Measurements from ENCODE around the gene ADAMTS15. TPM values are rescaled to one million over a fixed set of nuclear protein-coding genes. Genes with fewer than 3 reads are reported as not detected.
A peak's percentile ranks its signal among the peaks of the same experiment; 100 is the strongest.

The ADAMTS15 gene
- total RNA-seq, 4 donors from 2014 or later: 1.6 to 8.2 (median 2.4) TPM

DNA sequence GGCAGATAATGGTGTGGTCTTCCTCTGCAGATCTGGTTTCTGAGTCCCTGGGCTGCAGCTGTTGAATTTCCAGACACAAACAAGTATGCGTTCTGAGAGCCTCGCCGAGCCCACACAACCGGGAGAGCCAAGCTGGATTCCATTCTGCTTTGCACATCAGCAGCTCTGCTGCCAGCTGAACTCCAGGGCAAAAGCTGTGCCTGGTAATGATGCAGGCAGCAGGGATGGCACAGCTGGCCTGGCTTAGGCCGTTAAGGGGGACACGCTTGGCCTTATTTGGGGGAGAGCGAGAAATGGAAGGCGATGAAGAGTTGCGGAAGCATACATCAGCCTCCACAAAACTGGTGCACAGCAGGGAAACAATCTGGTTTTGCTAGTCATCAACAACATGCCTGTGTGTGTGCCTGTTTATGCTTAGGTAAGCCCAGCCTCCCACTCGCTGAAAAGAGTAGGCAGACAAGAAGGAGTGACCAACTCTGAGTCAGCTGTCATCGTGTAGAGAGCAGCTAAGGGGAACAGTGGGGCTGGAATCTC, 45.1 kb upstream of the ADAMTS15 start:
- no peaks in the 10 kb centered on the region for H3K9me3 ChIP-seq
- DNase-seq: peak; percentile 44
- TF ChIP-seq, protein P1, sequence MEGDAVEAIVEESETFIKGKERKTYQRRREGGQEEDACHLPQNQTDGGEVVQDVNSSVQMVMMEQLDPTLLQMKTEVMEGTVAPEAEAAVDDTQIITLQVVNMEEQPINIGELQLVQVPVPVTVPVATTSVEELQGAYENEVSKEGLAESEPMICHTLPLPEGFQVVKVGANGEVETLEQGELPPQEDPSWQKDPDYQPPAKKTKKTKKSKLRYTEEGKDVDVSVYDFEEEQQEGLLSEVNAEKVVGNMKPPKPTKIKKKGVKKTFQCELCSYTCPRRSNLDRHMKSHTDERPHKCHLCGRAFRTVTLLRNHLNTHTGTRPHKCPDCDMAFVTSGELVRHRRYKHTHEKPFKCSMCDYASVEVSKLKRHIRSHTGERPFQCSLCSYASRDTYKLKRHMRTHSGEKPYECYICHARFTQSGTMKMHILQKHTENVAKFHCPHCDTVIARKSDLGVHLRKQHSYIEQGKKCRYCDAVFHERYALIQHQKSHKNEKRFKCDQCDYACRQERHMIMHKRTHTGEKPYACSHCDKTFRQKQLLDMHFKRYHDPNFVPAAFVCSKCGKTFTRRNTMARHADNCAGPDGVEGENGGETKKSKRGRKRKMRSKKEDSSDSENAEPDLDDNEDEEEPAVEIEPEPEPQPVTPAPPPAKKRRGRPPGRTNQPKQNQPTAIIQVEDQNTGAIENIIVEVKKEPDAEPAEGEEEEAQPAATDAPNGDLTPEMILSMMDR (IDR thresholded peaks at IDR 0.05): no peak
- TF ChIP-seq EP300 (IDR thresholded peaks at IDR 0.05; ENCODE audit: low read depth) (peak; percentile 37), POLR2A (IDR thresholded peaks at IDR 0.05) (no peak), POLR2AphosphoS5 (IDR thresholded peaks at IDR 0.05) (peak; percentile 59 to 73 (median 69))
- no peaks in the 10 kb centered on the region for H3K27me3 ChIP-seq
- no peaks in the 10 kb centered on the region for H3K36me3 ChIP-seq
- intact Hi-C loops (cut with DNase I; ENCODE audit: low total_unique reads): no loop called here
- peaks cover 9 to 37% (median 19%) of the 10 kb centered on the region in 4 donors for H3K4me1 ChIP-seq
- in situ Hi-C loops (cut with MboI; ENCODE audit: low pct_ligation_motif_present in 1 of 4, low pct_unique_long_range_greater_than_20kb in 1 of 4, low sequenced_read_pairs in 3 of 4): loop anchor here in 1 of 4 donors (25.0 kb wide), 1 partner anchor 191 kb away; no protein-coding TSS in a partner anchor
- no peak overlapping the region for H3K4me3 ChIP-seq
- 64% methylated on average over 11 of the region's 11 CpGs; no CpG with 5 or more reads in 1 of the 2 donors for WGBS, 2 donors (ENCODE audit: low coverage in 1 of 2)
- H3K27ac ChIP-seq: peak overlapping the region; percentile 48 to 84 (median 75)

DNA sequence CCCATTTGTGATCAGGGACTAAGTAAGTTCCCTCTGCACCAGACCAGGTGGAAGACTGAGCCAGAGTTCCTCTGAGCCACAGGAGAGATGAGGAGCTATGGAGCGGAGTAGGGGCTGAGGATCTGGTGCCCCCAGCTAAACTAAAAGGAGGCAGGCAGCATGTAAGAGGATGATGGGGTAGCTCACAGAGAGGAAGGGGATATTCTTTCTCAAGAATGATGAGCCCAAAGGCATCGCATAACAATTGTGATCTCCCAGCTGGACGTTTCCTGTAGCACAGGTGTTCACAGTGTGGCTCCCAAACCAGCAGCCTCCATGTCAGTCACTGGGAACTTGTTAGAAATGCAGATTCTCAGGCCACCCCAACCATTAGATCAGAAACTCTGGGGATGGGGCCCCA, 44.5 kb upstream of the ADAMTS15 start:
- Histone ChIP-seq H3K4me3 (no peak overlapping the region), H3K36me3 (no peaks in the 10 kb centered on the region), H3K9me3 (no peaks in the 10 kb centered on the region), H3K27me3 (no peaks in the 10 kb centered on the region), H3K4me1 (peaks cover 9 to 39% (median 22%) of the 10 kb centered on the region in 4 donors), H3K27ac (peak overlapping the region; percentile 48 to 84 (median 75))
- TF ChIP-seq, protein P1 (IDR thresholded peaks at IDR 0.05): no peak
- no peak for TF ChIP-seq EP300 (IDR thresholded peaks at IDR 0.05; ENCODE audit: low read depth)
- no peak for TF ChIP-seq POLR2AphosphoS5 (IDR thresholded peaks at IDR 0.05)
- no peak for TF ChIP-seq POLR2A (IDR thresholded peaks at IDR 0.05)
- intact Hi-C loops (cut with DNase I; ENCODE audit: low total_unique reads) (no loop called here), in situ Hi-C loops (cut with MboI; ENCODE audit: low pct_ligation_motif_present in 1 of 4, low pct_unique_long_range_greater_than_20kb in 1 of 4, low sequenced_read_pairs in 3 of 4) (loop anchor here in 1 of 4 donors (25.0 kb wide), 1 partner anchor 192 kb away; no protein-coding TSS in a partner anchor)
- no peak for DNase-seq
- WGBS, 2 donors (ENCODE audit: low coverage in 1 of 2): 81 to 92% methylated on average over 3 of the region's 3 CpGs

DNA sequence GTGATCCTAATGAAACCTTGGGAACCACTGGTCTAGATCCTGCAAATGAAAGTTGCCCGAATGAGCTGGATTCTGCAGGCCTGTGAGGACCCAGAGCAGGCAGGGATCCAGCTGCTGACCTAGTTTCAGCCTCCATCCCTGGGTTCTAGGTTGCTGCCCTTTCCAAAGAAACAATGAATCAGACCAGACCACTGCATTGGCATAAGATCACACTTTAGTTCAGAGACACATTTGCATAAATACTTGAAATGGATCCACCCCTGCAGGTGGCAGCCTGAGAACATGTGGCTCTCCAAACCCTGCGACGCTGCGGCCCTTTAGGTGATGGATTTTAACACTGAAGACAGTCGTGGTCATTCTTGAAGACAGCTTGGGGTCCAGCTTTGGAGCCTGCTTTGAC, 43.7 kb upstream of the ADAMTS15 start:
- Histone ChIP-seq H3K9me3 (no peaks in the 10 kb centered on the region), H3K27me3 (no peaks in the 10 kb centered on the region), H3K27ac (peak overlapping the region in 3 of 4 donors; percentile 73 to 84 (median 77)), H3K4me3 (no peak overlapping the region), H3K4me1 (peaks cover 9 to 39% (median 23%) of the 10 kb centered on the region in 4 donors), H3K36me3 (no peaks in the 10 kb centered on the region)
- no peak for DNase-seq
- intact Hi-C loops (cut with DNase I; ENCODE audit: low total_unique reads): no loop called here
- in situ Hi-C loops (cut with MboI; ENCODE audit: low pct_ligation_motif_present in 1 of 4, low pct_unique_long_range_greater_than_20kb in 1 of 4, low sequenced_read_pairs in 3 of 4): loop anchor here in 1 of 4 donors (25.0 kb wide), 1 partner anchor 192 kb away; no protein-coding TSS in a partner anchor
- TF ChIP-seq EP300 (IDR thresholded peaks at IDR 0.05; ENCODE audit: low read depth) (no peak), POLR2AphosphoS5 (IDR thresholded peaks at IDR 0.05) (no peak)
- TF ChIP-seq, protein P1 (IDR thresholded peaks at IDR 0.05): no peak
- WGBS, 2 donors (ENCODE audit: low coverage in 1 of 2): 94% methylated on average over 5 of the region's 5 CpGs; no CpG with 5 or more reads in 1 of the 2 donors

DNA sequence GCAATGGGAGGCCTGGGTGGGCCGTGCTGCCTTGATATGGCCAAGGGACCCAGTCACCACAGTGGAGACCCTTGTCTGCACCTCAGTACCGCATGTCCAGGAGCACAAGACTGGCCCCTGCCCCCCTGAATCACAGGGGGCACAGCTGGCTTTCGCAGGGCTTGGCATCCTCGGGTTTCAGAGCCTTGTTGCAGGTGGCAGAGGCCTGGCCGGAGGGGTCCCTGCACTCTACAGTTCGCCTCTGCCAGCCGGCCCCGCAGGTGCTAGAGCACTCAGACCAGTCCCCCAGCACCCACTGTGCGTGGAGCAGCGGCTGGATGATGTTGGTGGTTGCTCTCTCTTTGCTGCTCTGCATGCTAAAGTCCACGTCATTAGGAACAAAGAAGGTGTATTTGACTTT, 43.0 kb upstream of the ADAMTS15 start:
- no peak overlapping the region for H3K4me3 ChIP-seq
- WGBS, 2 donors (ENCODE audit: low coverage in 1 of 2): 90% methylated on average over 10 of the region's 11 CpGs; no CpG with 5 or more reads in 1 of the 2 donors
- no peaks in the 10 kb centered on the region for H3K9me3 ChIP-seq
- DNase-seq: no peak
- in situ Hi-C loops (cut with MboI; ENCODE audit: low pct_ligation_motif_present in 1 of 4, low pct_unique_long_range_greater_than_20kb in 1 of 4, low sequenced_read_pairs in 3 of 4) (loop anchor here in 1 of 4 donors (25.0 kb wide), 1 partner anchor 193 kb away; no protein-coding TSS in a partner anchor), intact Hi-C loops (cut with DNase I; ENCODE audit: low total_unique reads) (no loop called here)
- H3K4me1 ChIP-seq: peaks cover 9 to 39% (median 22%) of the 10 kb centered on the region in 4 donors
- H3K36me3 ChIP-seq: no peaks in the 10 kb centered on the region
- no peak overlapping the region for H3K27ac ChIP-seq
- H3K27me3 ChIP-seq: no peaks in the 10 kb centered on the region
- TF ChIP-seq POLR2A (IDR thresholded peaks at IDR 0.05) (no peak), EP300 (IDR thresholded peaks at IDR 0.05; ENCODE audit: low read depth) (no peak), POLR2AphosphoS5 (IDR thresholded peaks at IDR 0.05) (no peak)
- TF ChIP-seq, protein P1 (IDR thresholded peaks at IDR 0.05): no peak
